Lung (tissue), 12 donors: Measurements from ENCODE around the gene MYH6. TPM values are rescaled to one million over a fixed set of nuclear protein-coding genes. Genes with fewer than 3 reads are reported as not detected.
A peak's percentile ranks its signal among the peaks of the same experiment; 100 is the strongest.

ENCODE experiments used
- ATAC-seq: fragments of 200-7000 bp; cut with Tn5 transposase; one replicate; pipeline ENCODE4 v1.9.1; 2020; ENCODE audit warnings: moderate number of reproducible peaks; ENCODE audit not compliant: insufficient read depth, low FRiP score
- DNase-seq, 3 donors: peaks; one replicate each; pipeline ENCODE4 v3.0.0-alpha.2; 2013 to 2017
- H3K27ac ChIP-seq, 2 donors: one replicate each; pipeline ENCODE4 v1.5.1; 2013; ENCODE audit warnings: mild to moderate bottlenecking in 2 of 2, moderate library complexity in 2 of 2, control low read depth in 1 of 2, inconsistent platforms in 1 of 2, low read depth in 1 of 2, low read length in 1 of 2
- H3K27me3 ChIP-seq, 3 donors: one replicate each; pipeline ENCODE4 v1.5.1; 2013; ENCODE audit warnings: low read length in 2 of 3; ENCODE audit not compliant: control insufficient read depth in 3 of 3, insufficient read depth in 3 of 3
- H3K36me3 ChIP-seq, 4 donors: one replicate each; pipeline ENCODE4 v1.5.1; 2013; ENCODE audit warnings: low read length in 4 of 4, mild to moderate bottlenecking in 1 of 4, moderate library complexity in 1 of 4; ENCODE audit not compliant: control insufficient read depth in 4 of 4, insufficient read depth in 4 of 4
- H3K4me1 ChIP-seq, 5 donors: one replicate each; pipeline ENCODE4 v1.5.1; 2013; ENCODE audit warnings: low read length in 5 of 5, mild to moderate bottlenecking in 2 of 5, moderate library complexity in 1 of 5; ENCODE audit not compliant: control insufficient read depth in 5 of 5, insufficient read depth in 5 of 5
- H3K4me3 ChIP-seq: one replicate; pipeline ENCODE4 v1.5.1; 2013; ENCODE audit warnings: mild to moderate bottlenecking, control low read depth, moderate library complexity
- H3K9ac ChIP-seq, 2 donors: one replicate each; pipeline ENCODE4 v1.5.1; 2013; ENCODE audit warnings: low read length in 2 of 2, control low read depth in 1 of 2; ENCODE audit not compliant: insufficient read depth in 1 of 2
- H3K9me3 ChIP-seq, 4 donors: one replicate each; pipeline ENCODE4 v1.5.1; 2013; ENCODE audit warnings: low read length in 3 of 4, mild to moderate bottlenecking in 1 of 4, moderate library complexity in 1 of 4; ENCODE audit not compliant: control insufficient read depth in 4 of 4, insufficient read depth in 3 of 4
- CTCF ChIP-seq: IDR thresholded peaks from 2 replicates; pipeline ENCODE4 v1.5.1; 2012; ENCODE audit warnings: mild to moderate bottlenecking; ENCODE audit errors: control extremely low read depth, extremely low read depth
- WGBS, 2 donors: extraction: QIAGEN DNeasy Blood & Tissue Kit; methylation state at CpG; one replicate each; pipeline ENCODE4 v1.1.7; 2013; 5-methylcytosine and 5-hydroxymethylcytosine counted together
- polyA plus RNA-seq, 2 donors: library from polyadenylated mRNA; stranded (reverse); fragments of 200-250 nt; gene quantifications; one replicate each; pipeline ENCODE4 v1.2.1, GENCODE V29; 2013
- total RNA-seq, 2 donors: library from RNA; depleted of rRNA in 1 of 2; stranded (reverse); fragments of >200 nt in 1 of 2; gene quantifications; one replicate each; pipeline ENCODE4 v1.2.1, GENCODE V29; 2014 to 2021
- donor health status: control.
- donor health status: control.
- donor health status: Bipolar disorder and iron deficiency.
- donor health status: healthy.
- donor health status: DM: yes; HTN: yes; CAD: no.

The MYH6 gene
- total and polyA plus RNA-seq, 4 donors: 0.25 to 7.1 (median 0.28) TPM; not detected in 1

GRCh38 chr14:23431486-23431885 is 23.4 kb upstream of the MYH6 start:
- no peaks in the 10 kb centered on the region for H3K36me3 ChIP-seq
- no peak for ATAC-seq
- H3K9ac ChIP-seq: no peak overlapping the region
- 94 to 96% methylated on average over 10 of the region's 10 CpGs for WGBS, 2 donors
- peaks cover 0 to 11% (median 3%) of the 10 kb centered on the region in 5 donors for H3K4me1 ChIP-seq
- TF ChIP-seq CTCF: no peak
- peaks cover 0 to 2% (median 0%) of the 10 kb centered on the region in 4 donors for H3K9me3 ChIP-seq
- H3K4me3 ChIP-seq: no peak overlapping the region
- no peak for DNase-seq
- peak overlapping the region in 1 of 2 donors; percentile 84 for H3K27ac ChIP-seq
- peaks cover 0 to 3% (median 0%) of the 10 kb centered on the region in 3 donors for H3K27me3 ChIP-seq

- no peaks in the 10 kb centered on the region for H3K36me3 ChIP-seq
- H3K9me3 ChIP-seq: peaks cover 0 to 2% (median 0%) of the 10 kb centered on the region in 4 donors
- WGBS, 2 donors: 47% methylated on average over 2 of the region's 2 CpGs
- H3K9ac ChIP-seq: no peak overlapping the region
- H3K27ac ChIP-seq: peak overlapping the region in 1 of 2 donors; percentile 21
- TF ChIP-seq CTCF: no peak
- peaks cover 0 to 3% (median 1%) of the 10 kb centered on the region in 5 donors for H3K4me1 ChIP-seq
- DNase-seq: peak in 1 of 3 donors; percentile 2
- no peak overlapping the region for H3K4me3 ChIP-seq
- ATAC-seq: no peak
- H3K27me3 ChIP-seq: peaks cover 0 to 3% (median 0%) of the 10 kb centered on the region in 3 donors
Measured at GRCh38 chr14:23430723-23431085, 22.6 kb upstream of the MYH6 start.

GRCh38 chr14:23430016-23430722 is 22.1 kb upstream of the MYH6 start:
- no peak for DNase-seq
- Histone ChIP-seq H3K9me3 (peaks cover 0 to 2% (median 0%) of the 10 kb centered on the region in 4 donors), H3K4me1 (peaks cover 0 to 1% (median 0%) of the 10 kb centered on the region in 5 donors), H3K27ac (peak overlapping the region in 1 of 2 donors; percentile 21), H3K27me3 (peaks cover 0 to 3% (median 0%) of the 10 kb centered on the region in 3 donors), H3K4me3 (no peak overlapping the region), H3K36me3 (no peaks in the 10 kb centered on the region), H3K9ac (no peak overlapping the region)
- TF ChIP-seq CTCF: no peak
- WGBS, 2 donors: 81 to 89% methylated on average over 10 of the region's 10 CpGs
- no peak for ATAC-seq
